Kidney (tissue), 14 donors: ENCODE measurements around the gene FEZF2. TPM values are rescaled to one million over a fixed set of nuclear protein-coding genes. Genes with fewer than 3 reads are reported as not detected.

Experiments used
- DNase-seq, 5 donors: peaks; one replicate each; pipeline ENCODE4 v3.0.0-alpha.2; 2013 to 2020
- FAIRE-seq: peaks from 2 replicates; lab custom pipeline; 2012; peaks lifted over from hg19 to GRCh38; lab: Jason Lieb, UNC
- H3K27ac ChIP-seq, 2 donors: one replicate each; pipeline ENCODE4 v1.7.0; 2013; ENCODE audit warnings: low read depth in 2 of 2, low read length in 2 of 2, inconsistent platforms in 1 of 2
- H3K27me3 ChIP-seq: one replicate; pipeline ENCODE4 v1.7.1; 2013; ENCODE audit warnings: low read length, inconsistent platforms; ENCODE audit not compliant: control insufficient read depth, insufficient read depth
- H3K36me3 ChIP-seq, 3 donors: one replicate each; pipeline versions ENCODE4 v1.7.0 to v1.7.1; 2013; ENCODE audit warnings: low read length in 3 of 3, control low read depth in 1 of 3, inconsistent platforms in 1 of 3; ENCODE audit not compliant: insufficient read depth in 3 of 3, control insufficient read depth in 2 of 3
- H3K4me1 ChIP-seq, 3 donors: one replicate each; pipeline versions ENCODE4 v1.7.0 to v1.7.1; 2013; ENCODE audit warnings: low read length in 3 of 3, inconsistent platforms in 1 of 3, low read depth in 1 of 3; ENCODE audit not compliant: control insufficient read depth in 2 of 3, insufficient read depth in 2 of 3
- H3K4me3 ChIP-seq, 3 donors: one replicate each; pipeline versions ENCODE4 v1.7.0 to v1.8.1; 2013; ENCODE audit warnings: low read length in 3 of 3, control low read depth in 1 of 3, inconsistent platforms in 1 of 3
- H3K9ac ChIP-seq, 3 donors: one replicate each; pipeline versions ENCODE4 v1.7.0 to v1.7.1; 2013; ENCODE audit warnings: low read length in 3 of 3, control low read depth in 1 of 3, inconsistent platforms in 1 of 3
- H3K9me3 ChIP-seq, 3 donors: one replicate each; pipeline versions ENCODE4 v1.7.0 to v1.7.1; 2013; ENCODE audit warnings: low read length in 3 of 3, control low read depth in 1 of 3, inconsistent platforms in 1 of 3; ENCODE audit not compliant: control insufficient read depth in 2 of 3, insufficient read depth in 1 of 3
- intact Hi-C: fragments of 100-400 bp; cut with DNase I; formaldehyde crosslinking; loops from one replicate; pipeline ENCODE4 v1.11.1; 2022
- polyA plus RNA-seq: library from polyadenylated mRNA; stranded (reverse); fragments of 350-450 nt; fragmentation: Illumina TruSeq; extraction: RNeasy Lipid Tissue Mini Kit (QIAGEN cat#74804); gene quantifications from one replicate; pipeline ENCODE4 v1.2.3, GENCODE V29; 2014; ENCODE audit warnings: low read depth, low replicate concordance; ENCODE audit not compliant: insufficient read depth
- total RNA-seq: library from RNA; stranded (reverse); fragmentation: NEBNext Ultra II Directional; extraction: Animal tissue kit (Norgen Biotek cat#: 25700); gene quantifications from one replicate; pipeline ENCODE4 v1.2.1, GENCODE V29; 2021
- TF ChIP-seq, protein P1 (sequence below): IDR thresholded peaks from 3 replicates; pipeline ENCODE4 v1.5.1; 2012; ENCODE audit warnings: mild to moderate bottlenecking, moderate library complexity, borderline replicate concordance; ENCODE audit not compliant: insufficient read depth; ENCODE audit errors: extremely low read depth
- donor health status: control.
- donor health status: control.
- donor health status: control.
- donor health status: control.
- donor health status: control.
- donor health status: DM: yes; HTN: yes; CAD: no.
- donor health status: Normal renal cell carcinoma (clear cell type).

The FEZF2 gene
- total and polyA plus RNA-seq, 2 donors from 2014 or later = not detected

GRCh38 chr3:62387251-62387650 lies 13.9 kb upstream of the FEZF2 start:
- peaks cover 0 to 3% (median 0%) of the 10 kb centered on the region in 3 donors for H3K9me3 ChIP-seq

GRCh38 chr3:62379321-62379798 lies 6.0 kb upstream of the FEZF2 start:
- Histone ChIP-seq H3K27ac (no peak overlapping the region), H3K4me1 (no peaks in the 10 kb centered on the region), H3K27me3 (peaks cover 63% of the 10 kb centered on the region), H3K9me3 (no peaks in the 10 kb centered on the region), H3K36me3 (no peaks in the 10 kb centered on the region), H3K9ac (no peak overlapping the region), H3K4me3 (no peak overlapping the region)
- DNase-seq (peak in 3 of 5 donors; percentile 29 to 42 (median 31)), FAIRE-seq (no peak)
- TF ChIP-seq, protein P1, sequence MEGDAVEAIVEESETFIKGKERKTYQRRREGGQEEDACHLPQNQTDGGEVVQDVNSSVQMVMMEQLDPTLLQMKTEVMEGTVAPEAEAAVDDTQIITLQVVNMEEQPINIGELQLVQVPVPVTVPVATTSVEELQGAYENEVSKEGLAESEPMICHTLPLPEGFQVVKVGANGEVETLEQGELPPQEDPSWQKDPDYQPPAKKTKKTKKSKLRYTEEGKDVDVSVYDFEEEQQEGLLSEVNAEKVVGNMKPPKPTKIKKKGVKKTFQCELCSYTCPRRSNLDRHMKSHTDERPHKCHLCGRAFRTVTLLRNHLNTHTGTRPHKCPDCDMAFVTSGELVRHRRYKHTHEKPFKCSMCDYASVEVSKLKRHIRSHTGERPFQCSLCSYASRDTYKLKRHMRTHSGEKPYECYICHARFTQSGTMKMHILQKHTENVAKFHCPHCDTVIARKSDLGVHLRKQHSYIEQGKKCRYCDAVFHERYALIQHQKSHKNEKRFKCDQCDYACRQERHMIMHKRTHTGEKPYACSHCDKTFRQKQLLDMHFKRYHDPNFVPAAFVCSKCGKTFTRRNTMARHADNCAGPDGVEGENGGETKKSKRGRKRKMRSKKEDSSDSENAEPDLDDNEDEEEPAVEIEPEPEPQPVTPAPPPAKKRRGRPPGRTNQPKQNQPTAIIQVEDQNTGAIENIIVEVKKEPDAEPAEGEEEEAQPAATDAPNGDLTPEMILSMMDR = no peak
- intact Hi-C loops = no loop called here

More at GRCh38 chr3:62387251-62387650, 13.9 kb upstream of the FEZF2 start:
- TF ChIP-seq, protein P1 = no peak
- Histone ChIP-seq H3K4me1 (no peaks in the 10 kb centered on the region), H3K9ac (no peak overlapping the region), H3K36me3 (no peaks in the 10 kb centered on the region), H3K4me3 (no peak overlapping the region), H3K27ac (no peak overlapping the region), H3K27me3 (peaks cover 3% of the 10 kb centered on the region)
- intact Hi-C loops = no loop called here
- FAIRE-seq (no peak), DNase-seq (no peak)

- H3K4me3 ChIP-seq = no peak overlapping the region
- FAIRE-seq (no peak), DNase-seq (peak in 1 of 5 donors; percentile 40)
- no peaks in the 10 kb centered on the region for H3K36me3 ChIP-seq
- TF ChIP-seq, protein P1 = no peak
- no peaks in the 10 kb centered on the region for H3K9me3 ChIP-seq
- peaks cover 67% of the 10 kb centered on the region for H3K27me3 ChIP-seq
- intact Hi-C loops = no loop called here
- no peak overlapping the region for H3K9ac ChIP-seq
- H3K4me1 ChIP-seq = peaks cover 0 to 1% (median 0%) of the 10 kb centered on the region in 3 donors
- no peak overlapping the region for H3K27ac ChIP-seq
Measured at GRCh38 chr3:62378921-62379320, 5.6 kb upstream of the FEZF2 start.
